IMR-90 (cell line): ENCODE results near the gene ATXN3L. TPM values are rescaled to one million over a fixed set of nuclear protein-coding genes. Genes with fewer than 3 reads are reported as not detected.

Experiments used
- ATAC-seq: fragments of 200-7000 bp; cut with Tn5 transposase; 2 replicates; pipeline ENCODE4 v1.9.1; 2020; ENCODE audit warnings: low read depth, mild to moderate bottlenecking, moderate library complexity
- BruUV-seq: library from RNA; stranded (reverse); fragments of 400-500 nt; replicated peaks from 2 replicates; lab custom pipeline; 2021; lab: Mats Ljungman, UMichigan
- CTCF ChIA-PET: fragments of 300-600 bp; formaldehyde crosslinking; extraction: SDS; loops from one replicate; lab custom pipeline; 2021; ENCODE audit warnings: antibody characterized with exemption; lab: Yijun Ruan, JAX
- POLR2A ChIA-PET: fragments of 300-600 bp; sonication (Branson Sonifier 250); formaldehyde crosslinking; loops from one replicate; lab custom pipeline; 2022; ENCODE audit warnings: antibody characterized with exemption; ENCODE audit not compliant: unreplicated experiment; lab: Charles Lee
- DNase-seq: peaks from one replicate; pipeline ENCODE4 v3.0.0; 2013
- H2AFZ ChIP-seq: replicated peaks from 2 replicates; pipeline ENCODE3; 2013; ENCODE audit warnings: low read length, mild to moderate bottlenecking; ENCODE audit not compliant: poor library complexity
- H2AK5ac ChIP-seq: 2 replicates; pipeline ENCODE4 v1.6.1; 2013; ENCODE audit warnings: low read depth, low read length, inconsistent platforms
- H2AK9ac ChIP-seq: replicated peaks from 2 replicates; pipeline ENCODE3; 2013; ENCODE audit warnings: mild to moderate bottlenecking, low read depth, low read length, moderate library complexity; ENCODE audit not compliant: poor library complexity
- H2BK120ac ChIP-seq: 2 replicates; pipeline ENCODE4 v1.6.1; 2013; ENCODE audit warnings: low read depth, low read length, inconsistent platforms
- H2BK15ac ChIP-seq: 3 replicates; pipeline ENCODE4 v1.6.1; 2013; ENCODE audit warnings: low read depth, low read length, inconsistent platforms
- H2BK20ac ChIP-seq: 2 replicates; pipeline ENCODE4 v1.6.1; 2013; ENCODE audit warnings: low read depth, mild to moderate bottlenecking, inconsistent platforms, low read length, moderate library complexity
- H2BK5ac ChIP-seq: 2 replicates; pipeline ENCODE4 v1.6.1; 2013; ENCODE audit warnings: mild to moderate bottlenecking, low read depth, low read length, inconsistent platforms; ENCODE audit not compliant: poor library complexity, severe bottlenecking
- H3K14ac ChIP-seq: replicated peaks from 2 replicates; pipeline ENCODE4 v1.6.1; 2013; ENCODE audit warnings: low read depth, low read length, inconsistent platforms
- H3K18ac ChIP-seq: 2 replicates; pipeline ENCODE4 v1.6.1; 2013; ENCODE audit warnings: low read depth, low read length, control low read depth
- H3K23ac ChIP-seq: 2 replicates; pipeline ENCODE4 v1.6.1; 2013; ENCODE audit warnings: low read depth, low read length, inconsistent platforms
- H3K27ac ChIP-seq: 2 replicates; pipeline ENCODE4 v1.5.1; 2013; ENCODE audit warnings: mild to moderate bottlenecking, control low read depth, low read length; ENCODE audit not compliant: insufficient read depth
- H3K27me3 ChIP-seq: 2 replicates; pipeline ENCODE4 v1.6.1; 2013; ENCODE audit warnings: low read length; ENCODE audit not compliant: control insufficient read depth, insufficient read depth
- H3K36me3 ChIP-seq: 2 replicates; pipeline ENCODE4 v1.6.1; 2013; ENCODE audit warnings: low read length, mixed read lengths; ENCODE audit not compliant: control insufficient read depth, insufficient read depth
- H3K4ac ChIP-seq: 2 replicates; pipeline ENCODE4 v1.6.1; 2013; ENCODE audit warnings: low read depth, low read length, inconsistent platforms
- H3K4me1 ChIP-seq: 2 replicates; pipeline ENCODE4 v1.6.1; 2013; ENCODE audit warnings: low read length, mixed read lengths; ENCODE audit not compliant: control insufficient read depth, insufficient read depth
- H3K4me2 ChIP-seq: 2 replicates; pipeline ENCODE4 v1.6.1; 2013; ENCODE audit warnings: low read depth, mild to moderate bottlenecking, control low read depth, low read length, moderate library complexity
- H3K4me3 ChIP-seq: 2 replicates; pipeline ENCODE4 v1.5.1; 2013; ENCODE audit warnings: low read depth, mild to moderate bottlenecking, control low read depth, low read length, moderate library complexity; ENCODE audit not compliant: insufficient read depth
- H3K56ac ChIP-seq: 2 replicates; pipeline ENCODE4 v1.6.1; 2013; ENCODE audit warnings: low read length, inconsistent platforms; ENCODE audit not compliant: insufficient read depth; ENCODE audit errors: extremely low read depth
- H3K79me1 ChIP-seq, 2 experiments: 2 replicates each; pipeline ENCODE4 v1.6.1; 2013; ENCODE audit warnings: low read length in 2 of 2, inconsistent platforms in 1 of 2, low read depth in 1 of 2
- H3K9ac ChIP-seq: 2 replicates; pipeline ENCODE4 v1.6.1; 2013; ENCODE audit warnings: low read depth, low read length, control low read depth
- H3K9me1 ChIP-seq: 2 replicates; pipeline ENCODE4 v1.6.1; 2013; ENCODE audit warnings: low read length, inconsistent platforms; ENCODE audit not compliant: insufficient read depth
- H3K9me3 ChIP-seq: 2 replicates; pipeline ENCODE4 v1.6.1; 2013; ENCODE audit warnings: low read length; ENCODE audit not compliant: control insufficient read depth, insufficient read depth
- H4K20me1 ChIP-seq: 2 replicates; pipeline ENCODE4 v1.6.1; 2013; ENCODE audit warnings: low read length, inconsistent platforms; ENCODE audit not compliant: insufficient read depth
- H4K5ac ChIP-seq: 2 replicates; pipeline ENCODE4 v1.6.1; 2013; ENCODE audit warnings: mild to moderate bottlenecking, low read depth, low read length, control low read depth
- H4K8ac ChIP-seq, 2 experiments: 2 replicates each; pipeline ENCODE4 v1.6.1; 2013; ENCODE audit warnings: low read depth in 2 of 2, low read length in 2 of 2, control low read depth in 1 of 2, inconsistent platforms in 1 of 2
- H4K91ac ChIP-seq: 2 replicates; pipeline ENCODE4 v1.6.1; 2013; ENCODE audit warnings: low read depth, low read length, inconsistent platforms; ENCODE audit not compliant: insufficient read depth
- BHLHE40 ChIP-seq: fragments of 150-350 bp; IDR thresholded peaks from 2 replicates; pipeline ENCODE4 v1.6.1; 2016; ENCODE audit warnings: mild to moderate bottlenecking, low read depth, low read length
- CEBPB ChIP-seq: IDR thresholded peaks from 2 replicates; pipeline ENCODE4 v1.6.1; 2012; ENCODE audit warnings: low read depth, low read length, improper control_type of control experiment
- CHD1 ChIP-seq: IDR thresholded peaks from 2 replicates; pipeline ENCODE4 v1.6.1; 2012; ENCODE audit warnings: low read depth, low read length, improper control_type of control experiment
- CTCF ChIP-seq: conservative IDR thresholded peaks from 2 replicates; pipeline ENCODE4 v1.5.1; 2012; ENCODE audit warnings: mild to moderate bottlenecking, low read depth, low read length, improper control_type of control experiment
- ELK1 ChIP-seq: fragments of 150-350 bp; IDR thresholded peaks from 2 replicates; pipeline ENCODE4 v1.6.1; 2016; ENCODE audit warnings: low read depth, mild to moderate bottlenecking, low read length, moderate library complexity, borderline replicate concordance
- FOS ChIP-seq: fragments of 150-350 bp; IDR thresholded peaks from 2 replicates; pipeline ENCODE4 v1.6.1; 2016; ENCODE audit warnings: low read depth, low read length
- MAFK ChIP-seq: IDR thresholded peaks from 2 replicates; pipeline ENCODE4 v1.6.1; 2012; ENCODE audit warnings: low read depth, low read length, improper control_type of control experiment
- MAZ ChIP-seq: IDR thresholded peaks from 2 replicates; pipeline ENCODE4 v1.6.1; 2012; ENCODE audit warnings: low read depth, mild to moderate bottlenecking, low read length, improper control_type of control experiment, moderate library complexity, borderline replicate concordance
- MXI1 ChIP-seq: IDR thresholded peaks from 2 replicates; pipeline ENCODE4 v1.6.1; 2012; ENCODE audit warnings: low read depth, mild to moderate bottlenecking, low read length, moderate library complexity, borderline replicate concordance
- NFE2L2 ChIP-seq: fragments of 150-350 bp; IDR thresholded peaks from 2 replicates; pipeline ENCODE4 v1.6.1; 2016; ENCODE audit warnings: low read depth, mild to moderate bottlenecking, low read length
- POLR2A ChIP-seq: IDR thresholded peaks from 2 replicates; pipeline ENCODE4 v1.6.1; 2012; ENCODE audit warnings: mild to moderate bottlenecking, low read depth, low read length
- RAD21 ChIP-seq: IDR thresholded peaks from 2 replicates; pipeline ENCODE4 v1.6.1; 2012; ENCODE audit warnings: low read length, improper control_type of control experiment
- RCOR1 ChIP-seq: IDR thresholded peaks from 2 replicates; pipeline ENCODE4 v1.6.1; 2012; ENCODE audit warnings: mild to moderate bottlenecking, low read length, improper control_type of control experiment; ENCODE audit not compliant: insufficient replicate concordance
- RFX5 ChIP-seq: IDR thresholded peaks from 2 replicates; pipeline ENCODE4 v1.8.0; 2012; ENCODE audit warnings: low read depth, mild to moderate bottlenecking, low read length, moderate library complexity
- SMC3 ChIP-seq: fragments of 150-350 bp; IDR thresholded peaks from 2 replicates; pipeline ENCODE4 v1.6.1; 2016; ENCODE audit warnings: low read depth, mild to moderate bottlenecking, antibody characterized with exemption, low read length, moderate library complexity
- USF2 ChIP-seq: fragments of 150-350 bp; IDR thresholded peaks from 2 replicates; pipeline ENCODE4 v1.6.1; 2017; ENCODE audit warnings: mild to moderate bottlenecking, antibody characterized with exemption, low read length, low read depth
- WGBS, 2 experiments: methylation state at CpG; one replicate each; pipeline versions ENCODE4 v1.1.5 to v1.1.7; 2013; ENCODE audit warnings: missing lambda C conversion rate in 2 of 2; ENCODE audit not compliant: insufficient read length in 1 of 2; ENCODE audit errors: extremely low coverage in 2 of 2; 5-methylcytosine and 5-hydroxymethylcytosine counted together
- dilution Hi-C: fragments of 300-500 bp; cut with HindIII; formaldehyde crosslinking; loops from one replicate; pipeline ENCODE4 v1.14.3; 2018; ENCODE audit warnings: low sequenced_read_pairs; ENCODE audit not compliant: unreplicated experiment
- in situ Hi-C: fragments of 300-500 bp; cut with MboI; formaldehyde crosslinking; loops from 3 replicates; pipeline ENCODE4 v1.14.3; 2019; ENCODE audit warnings: low sequenced_read_pairs, inconsistent platforms, mixed read lengths
- intact Hi-C: fragments of 100-400 bp; cut with micrococcal nuclease; formaldehyde crosslinking; loops from 2 replicates; pipeline ENCODE4 v1.10.0; 2022
- polyA plus RNA-seq, 3 experiments: library from polyadenylated mRNA; depleted of rRNA; stranded (reverse); fragments of >200 nt; gene quantifications; 2 replicates each; pipeline ENCODE4 v1.2.3, GENCODE V29; 2012; ENCODE audit warnings: low replicate concordance in 1 of 3
- total RNA-seq: library from RNA; depleted of rRNA; stranded (reverse); fragments of >200 nt; gene quantifications from 2 replicates; pipeline ENCODE4 v1.2.3, GENCODE V29; 2012

The ATXN3L gene
- total and polyA plus RNA-seq, 2 of the 4 experiments (the other 2 are of a cell fraction), result not detected

- dilution Hi-C loops, result no loop called here
- DNase-seq (no peak), ATAC-seq (no peak)
- H2BK20ac ChIP-seq, result no peak overlapping the region
- no peaks in the 10 kb centered on the region for H3K36me3 ChIP-seq
- WGBS, 2 experiments, result no CpG with 5 or more reads among the region's 5 CpGs
- no peak overlapping the region for H3K14ac ChIP-seq
- H2BK15ac ChIP-seq, result no peak overlapping the region
- no peaks in the 10 kb centered on the region for H3K4me1 ChIP-seq
- no peak overlapping the region for H2AFZ ChIP-seq
- no peak overlapping the region for H3K9ac ChIP-seq
- no peak overlapping the region for H4K8ac ChIP-seq
- H3K4me3 ChIP-seq, result no peak overlapping the region
- no peak overlapping the region for H4K91ac ChIP-seq
- no peaks in the 10 kb centered on the region for H3K9me1 ChIP-seq
- H3K56ac ChIP-seq, result no peak overlapping the region
- no peak overlapping the region for H3K4ac ChIP-seq
- no peak overlapping the region for H2BK5ac ChIP-seq
- no peak overlapping the region for H2AK9ac ChIP-seq
- ChIA-PET POLR2A (no interaction called here), CTCF (no interaction called here)
- H3K27ac ChIP-seq, result no peak overlapping the region
- H3K4me2 ChIP-seq, result no peak overlapping the region
- in situ Hi-C loops, result no loop called here
- intact Hi-C loops, result no loop called here
- H3K23ac ChIP-seq, result no peak overlapping the region
- no peaks in the 10 kb centered on the region for H3K27me3 ChIP-seq
- H2AK5ac ChIP-seq, result no peak overlapping the region
- no peaks in the 10 kb centered on the region for H4K20me1 ChIP-seq
- no peak overlapping the region for H3K18ac ChIP-seq
- H4K5ac ChIP-seq, result no peak overlapping the region
- no peaks in the 10 kb centered on the region for H3K9me3 ChIP-seq
- TF ChIP-seq RAD21, result no peak
- no peak for TF ChIP-seq BHLHE40
- no peak for TF ChIP-seq MXI1
- no peak for TF ChIP-seq SMC3
- no peak for TF ChIP-seq NFE2L2
- no peak for TF ChIP-seq MAFK
- TF ChIP-seq CEBPB, result no peak
- TF ChIP-seq CHD1, result no peak
- no peak for TF ChIP-seq USF2
- TF ChIP-seq RCOR1, result no peak
- no peak for TF ChIP-seq POLR2A
- TF ChIP-seq FOS, result no peak
- no peak for TF ChIP-seq MAZ
- no peak for TF ChIP-seq RFX5
- no peak for TF ChIP-seq ELK1
- no peak for TF ChIP-seq CTCF
- no peak overlapping the region for H2BK120ac ChIP-seq
- H3K79me1 ChIP-seq, result no peaks in the 10 kb centered on the region
- no TSS peak for BruUV-seq
These were observed 24.0 kb downstream of the ATXN3L start for GRCh38 chrX:13295841-13296240.
